ENCODE results near the gene PROX1. TPM values are rescaled to one million over a fixed set of nuclear protein-coding genes. Genes with fewer than 3 reads are reported as not detected.

The PROX1 gene
- total RNA-seq, 1 donor from 2014 or later: 5.0 TPM

DNA sequence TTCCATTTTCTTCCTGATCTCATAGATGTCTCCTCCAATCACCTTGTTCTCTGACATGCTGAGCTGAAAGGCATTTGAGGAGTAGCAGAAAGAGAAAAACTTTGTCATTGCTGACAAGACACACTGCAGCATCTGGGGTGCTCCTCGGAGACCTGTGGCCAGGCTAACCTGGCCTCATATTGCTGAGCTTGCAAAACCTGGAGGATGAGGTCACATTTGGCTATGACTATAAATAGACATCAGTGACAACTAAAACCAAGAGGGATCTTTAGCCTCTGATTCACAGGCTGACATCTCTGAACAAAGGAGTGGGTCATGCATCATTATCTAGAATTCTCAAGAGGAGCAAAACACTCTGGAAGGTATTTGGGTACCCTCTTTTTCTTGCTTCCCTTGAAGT is 83.7 kb downstream of the PROX1 start:
- H3K27me3 Mint-ChIP-seq (ENCODE audit: insufficient read depth, low read depth): peaks cover 5% of the 10 kb centered on the region
- Histone ChIP-seq H3K4me1 (peaks cover 9% of the 10 kb centered on the region), H3K27me3 (no peaks in the 10 kb centered on the region), H3K9ac (no peak overlapping the region), H3K79me2 (ENCODE audit: low read depth) (no peaks in the 10 kb centered on the region), H3K9me3 (ENCODE audit: low read depth) (no peaks in the 10 kb centered on the region), H3F3A (ENCODE audit: low read depth) (no peaks in the 10 kb centered on the region), H2AFZ (replicated peaks) (no peak overlapping the region), H4K20me1 (ENCODE audit: low read depth) (no peaks in the 10 kb centered on the region), H3K4me3 (no peak overlapping the region), H3K36me3 (no peaks in the 10 kb centered on the region), H3K27ac (no peak overlapping the region), H3K4me2 (no peak overlapping the region)
- DNase-seq (ENCODE audit: low spot score): no peak
- H3K9me3 Mint-ChIP-seq: no peaks in the 10 kb centered on the region
- peaks cover 7% of the 10 kb centered on the region for H3K4me1 Mint-ChIP-seq
- no peak overlapping the region for H3K4me3 Mint-ChIP-seq
- TF ChIP-seq EZH2 (IDR thresholded peaks at IDR 0.05) (no peak), EZH2phosphoT487 (IDR thresholded peaks at IDR 0.05) (no peak), CTCF (IDR thresholded peaks at IDR 0.05) (no peak)
- H3K36me3 Mint-ChIP-seq: no peaks in the 10 kb centered on the region
- no peak overlapping the region for H3K27ac Mint-ChIP-seq

DNA sequence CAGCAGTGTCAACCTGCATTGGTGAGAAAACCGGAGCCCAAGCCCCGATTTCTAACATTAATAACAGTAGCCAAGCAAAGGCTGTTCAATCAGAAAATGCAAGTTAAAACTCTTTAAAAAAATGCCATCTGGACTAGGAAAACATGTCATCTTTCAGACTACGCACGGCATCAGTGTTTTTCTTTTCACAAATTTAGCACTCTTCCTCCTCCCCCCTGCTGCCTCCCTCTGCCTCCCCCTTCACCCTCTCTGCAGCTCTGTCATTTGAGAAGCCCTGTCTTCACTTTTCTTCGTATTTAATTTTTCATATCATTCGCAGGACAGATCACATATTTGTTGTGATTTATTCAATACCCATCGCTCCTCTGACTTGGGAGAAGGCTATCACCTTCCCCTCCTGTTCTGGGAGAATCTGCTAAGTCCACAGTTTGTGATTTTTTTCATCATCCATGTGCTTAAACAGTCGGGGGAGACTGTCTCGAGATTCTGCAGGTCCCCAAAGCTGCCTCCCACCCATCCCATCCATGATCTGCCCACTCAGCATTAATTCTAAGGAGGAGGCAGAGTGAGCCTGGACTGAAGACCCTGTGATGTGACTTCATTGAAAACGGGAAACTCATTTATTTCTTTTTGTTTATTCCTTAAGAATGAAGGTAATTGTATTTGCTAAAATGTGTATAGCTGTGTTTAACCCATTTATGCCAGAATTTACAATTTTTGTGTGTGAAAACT is 84.8 kb downstream of the PROX1 start:
- H3K36me3 ChIP-seq: no peaks in the 10 kb centered on the region
- H2AFZ ChIP-seq (replicated peaks): no peak overlapping the region
- no peaks in the 10 kb centered on the region for H4K20me1 ChIP-seq (ENCODE audit: low read depth)
- H3K4me2 ChIP-seq: no peak overlapping the region
- H3F3A ChIP-seq (ENCODE audit: low read depth): no peaks in the 10 kb centered on the region
- no peak overlapping the region for H3K9ac ChIP-seq
- no peak overlapping the region for H3K27ac ChIP-seq
- peaks cover 9% of the 10 kb centered on the region for H3K4me1 ChIP-seq
- no peaks in the 10 kb centered on the region for H3K9me3 Mint-ChIP-seq
- no peak overlapping the region for H3K27ac Mint-ChIP-seq
- peaks cover 7% of the 10 kb centered on the region for H3K4me1 Mint-ChIP-seq
- TF ChIP-seq EZH2phosphoT487 (IDR thresholded peaks at IDR 0.05) (no peak), EZH2 (IDR thresholded peaks at IDR 0.05) (no peak), CTCF (IDR thresholded peaks at IDR 0.05) (no peak)
- no peaks in the 10 kb centered on the region for H3K36me3 Mint-ChIP-seq
- H3K9me3 ChIP-seq (ENCODE audit: low read depth): no peaks in the 10 kb centered on the region
- peaks cover 5% of the 10 kb centered on the region for H3K27me3 Mint-ChIP-seq (ENCODE audit: insufficient read depth, low read depth)
- no peak overlapping the region for H3K4me3 ChIP-seq
- H3K4me3 Mint-ChIP-seq: no peak overlapping the region
- H3K79me2 ChIP-seq (ENCODE audit: low read depth): no peaks in the 10 kb centered on the region
- no peaks in the 10 kb centered on the region for H3K27me3 ChIP-seq
- DNase-seq (ENCODE audit: low spot score): no peak

DNA sequence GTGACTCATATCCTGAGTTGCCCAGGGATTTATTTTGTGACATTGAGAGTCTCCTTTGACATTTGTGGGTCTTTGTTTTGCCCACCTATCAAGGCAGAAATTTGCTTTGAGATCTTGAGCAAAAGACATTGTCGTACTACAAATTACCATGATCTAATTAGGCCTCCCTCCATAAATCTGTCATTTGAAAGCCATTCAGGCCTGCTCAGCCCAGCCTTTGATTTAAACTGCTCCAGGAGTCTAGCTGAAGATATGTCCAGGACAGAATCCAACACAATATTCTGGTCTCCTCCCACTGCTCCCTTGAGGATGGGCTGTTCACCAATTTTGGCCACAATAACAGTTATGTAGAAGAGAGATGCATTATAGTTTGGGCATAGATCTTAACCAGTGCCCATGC is 86.7 kb downstream of the PROX1 start:
- Histone ChIP-seq H3K79me2 (ENCODE audit: low read depth) (no peaks in the 10 kb centered on the region), H3K9me3 (ENCODE audit: low read depth) (no peaks in the 10 kb centered on the region), H3K4me2 (no peak overlapping the region), H2AFZ (replicated peaks) (no peak overlapping the region), H3K4me3 (no peak overlapping the region), H3K4me1 (peaks cover 13% of the 10 kb centered on the region), H4K20me1 (ENCODE audit: low read depth) (no peaks in the 10 kb centered on the region), H3K27me3 (no peaks in the 10 kb centered on the region), H3F3A (ENCODE audit: low read depth) (no peaks in the 10 kb centered on the region), H3K9ac (no peak overlapping the region), H3K36me3 (no peaks in the 10 kb centered on the region), H3K27ac (no peak overlapping the region)
- no peaks in the 10 kb centered on the region for H3K36me3 Mint-ChIP-seq
- H3K27me3 Mint-ChIP-seq (ENCODE audit: insufficient read depth, low read depth): peaks cover 2% of the 10 kb centered on the region
- H3K27ac Mint-ChIP-seq: no peak overlapping the region
- TF ChIP-seq EZH2 (IDR thresholded peaks at IDR 0.05) (no peak), CTCF (IDR thresholded peaks at IDR 0.05) (no peak), EZH2phosphoT487 (IDR thresholded peaks at IDR 0.05) (no peak)
- H3K9me3 Mint-ChIP-seq: no peaks in the 10 kb centered on the region
- no peak overlapping the region for H3K4me3 Mint-ChIP-seq
- DNase-seq (ENCODE audit: low spot score): no peak
- H3K4me1 Mint-ChIP-seq: peaks cover 7% of the 10 kb centered on the region

Measured in neural progenitor cell (in vitro differentiated cells).